SU-DHL-6 (cell line): ENCODE results near the gene TRIM3.

Experiments
- CTCF ChIP-seq: fragments of 200-600 bp; sonication (generic); IDR thresholded peaks from one replicate; pipeline ENCODE4 v1.5.1; 2017; ENCODE audit warnings: antibody characterized with exemption, mild to moderate bottlenecking, low read length, moderate library complexity; ENCODE audit not compliant: insufficient read depth, poor library complexity, severe bottlenecking
- EZH2phosphoT487 ChIP-seq: fragments of 200-600 bp; sonication (generic), shearing (Covaris generic); conservative IDR thresholded peaks from 2 replicates; pipeline ENCODE4 v1.6.1; 2018; ENCODE audit warnings: mild to moderate bottlenecking, antibody characterized with exemption, low read length, moderate library complexity, mixed read lengths

DNA sequence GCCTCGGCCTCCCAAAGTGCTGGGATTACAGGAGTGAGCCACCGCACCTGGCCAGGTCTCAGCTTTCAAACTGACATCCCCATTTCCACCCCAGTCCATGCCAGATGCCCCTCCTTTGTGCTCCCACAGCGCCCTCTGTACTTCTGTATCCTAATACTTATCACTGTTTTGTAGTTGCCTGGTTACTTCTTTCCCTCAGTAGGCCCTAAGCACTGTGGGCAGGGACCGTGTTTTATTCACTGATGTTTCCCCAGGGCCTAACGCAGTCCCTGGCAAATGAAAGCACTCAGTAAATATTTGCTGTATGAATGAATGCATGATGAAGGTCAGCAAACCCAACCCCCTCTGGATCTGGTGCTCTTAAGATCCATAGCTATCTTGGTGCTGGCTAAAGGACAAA lies 2.2 kb upstream of the TRIM3 start:
- TF ChIP-seq CTCF (no peak), EZH2phosphoT487 (no peak)
